Measurements from ENCODE around the gene PPP1CB. TPM values are rescaled to one million over a fixed set of nuclear protein-coding genes. Genes with fewer than 3 reads are reported as not detected.

The PPP1CB gene
- total RNA-seq, 1 experiment from 2014 or later = 190 TPM

DNA sequence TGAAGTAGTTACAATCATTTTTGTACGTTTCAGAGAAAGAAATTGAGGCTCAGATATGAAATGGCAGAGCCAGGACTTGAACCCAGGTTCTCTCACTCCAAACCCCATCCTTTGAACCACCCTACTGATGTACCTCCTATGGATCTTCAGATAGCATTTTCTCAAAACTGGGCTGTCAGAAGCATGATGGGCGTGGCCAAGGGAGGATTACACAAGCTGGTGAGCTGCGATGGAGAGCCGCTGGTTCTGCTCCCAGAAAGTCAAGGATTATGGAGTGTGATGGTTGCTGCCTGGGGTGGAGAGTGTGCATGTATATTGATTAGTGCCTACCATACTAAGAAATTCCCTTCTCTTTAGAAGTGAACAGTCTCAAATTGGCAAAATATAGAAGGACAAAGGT is 47.0 kb upstream of the PPP1CB start:
- peaks cover 17% of the 10 kb centered on the region for H3K9me3 Mint-ChIP-seq (ENCODE audit: unreplicated experiment)
- intact Hi-C loops (cut with micrococcal nuclease; ENCODE audit: unreplicated experiment) = no loop called here

GRCh38 chr2:28705751-28706440 is 45.7 kb upstream of the PPP1CB start:
- intact Hi-C loops (cut with micrococcal nuclease; ENCODE audit: unreplicated experiment) = no loop called here
- POLR2A ChIA-PET = no interaction called here
- H3K27ac Mint-ChIP-seq (ENCODE audit: unreplicated experiment) = no peak overlapping the region
- Histone ChIP-seq H3K4me3 (ENCODE audit: low read depth, low read length) (no peak overlapping the region), H3K27me3 (replicated peaks; ENCODE audit: control insufficient read depth, insufficient read depth, low read length) (no peaks in the 10 kb centered on the region), H3K9me3 (no peaks in the 10 kb centered on the region), H3K4me1 (peaks cover 7% of the 10 kb centered on the region; the same call in 1 of the 2 replicates), H3K36me3 (ENCODE audit: control insufficient read depth, insufficient read depth, low read length) (no peaks in the 10 kb centered on the region)
- no peaks in the 10 kb centered on the region for H3K4me1 Mint-ChIP-seq (ENCODE audit: low read depth, unreplicated experiment)
- BruUV-seq (replicated peaks) = no TSS peak
- CTCF ChIA-PET = interaction anchor here (0.6 kb wide), 1 partner anchor 112 kb away, joined by 3 read pairs; no protein-coding TSS in a partner anchor
- no peaks in the 10 kb centered on the region for H3K27me3 Mint-ChIP-seq (ENCODE audit: insufficient read depth, unreplicated experiment)
- H3K36me3 Mint-ChIP-seq (ENCODE audit: insufficient read depth, unreplicated experiment) = no peaks in the 10 kb centered on the region
- no peak for DNase-seq
- H3K9me3 Mint-ChIP-seq (ENCODE audit: unreplicated experiment) = peaks cover 17% of the 10 kb centered on the region
- no peak overlapping the region for H3K4me3 Mint-ChIP-seq (ENCODE audit: unreplicated experiment)
- TF ChIP-seq, protein P1, sequence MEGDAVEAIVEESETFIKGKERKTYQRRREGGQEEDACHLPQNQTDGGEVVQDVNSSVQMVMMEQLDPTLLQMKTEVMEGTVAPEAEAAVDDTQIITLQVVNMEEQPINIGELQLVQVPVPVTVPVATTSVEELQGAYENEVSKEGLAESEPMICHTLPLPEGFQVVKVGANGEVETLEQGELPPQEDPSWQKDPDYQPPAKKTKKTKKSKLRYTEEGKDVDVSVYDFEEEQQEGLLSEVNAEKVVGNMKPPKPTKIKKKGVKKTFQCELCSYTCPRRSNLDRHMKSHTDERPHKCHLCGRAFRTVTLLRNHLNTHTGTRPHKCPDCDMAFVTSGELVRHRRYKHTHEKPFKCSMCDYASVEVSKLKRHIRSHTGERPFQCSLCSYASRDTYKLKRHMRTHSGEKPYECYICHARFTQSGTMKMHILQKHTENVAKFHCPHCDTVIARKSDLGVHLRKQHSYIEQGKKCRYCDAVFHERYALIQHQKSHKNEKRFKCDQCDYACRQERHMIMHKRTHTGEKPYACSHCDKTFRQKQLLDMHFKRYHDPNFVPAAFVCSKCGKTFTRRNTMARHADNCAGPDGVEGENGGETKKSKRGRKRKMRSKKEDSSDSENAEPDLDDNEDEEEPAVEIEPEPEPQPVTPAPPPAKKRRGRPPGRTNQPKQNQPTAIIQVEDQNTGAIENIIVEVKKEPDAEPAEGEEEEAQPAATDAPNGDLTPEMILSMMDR (IDR thresholded peaks at IDR 0.05; ENCODE audit: insufficient read depth in 1 of 2, low read depth in 1 of 2, low read length in 1 of 2, severe bottlenecking in 1 of 2, unreplicated experiment in 1 of 2) = no peak

More for the DNA sequence above, 47.0 kb upstream of the PPP1CB start:
- H3K4me3 ChIP-seq (ENCODE audit: low read depth, low read length) = no peak overlapping the region
- TF ChIP-seq, protein P1 (IDR thresholded peaks at IDR 0.05; ENCODE audit: insufficient read depth in 1 of 2, low read depth in 1 of 2, low read length in 1 of 2, severe bottlenecking in 1 of 2, unreplicated experiment in 1 of 2) = no peak
- H3K4me1 ChIP-seq = peaks cover 7% of the 10 kb centered on the region; the same call in 1 of the 2 replicates
- H3K4me1 Mint-ChIP-seq (ENCODE audit: low read depth, unreplicated experiment) = no peaks in the 10 kb centered on the region
- ChIA-PET CTCF (no interaction called here), POLR2A (no interaction called here)
- H3K27me3 ChIP-seq (replicated peaks; ENCODE audit: control insufficient read depth, insufficient read depth, low read length) = no peaks in the 10 kb centered on the region
- DNase-seq = no peak
- H3K9me3 ChIP-seq = no peaks in the 10 kb centered on the region
- no peaks in the 10 kb centered on the region for H3K27me3 Mint-ChIP-seq (ENCODE audit: insufficient read depth, unreplicated experiment)
- no TSS peak for BruUV-seq (replicated peaks)
- no peak overlapping the region for H3K27ac Mint-ChIP-seq (ENCODE audit: unreplicated experiment)
- no peak overlapping the region for H3K4me3 Mint-ChIP-seq (ENCODE audit: unreplicated experiment)
- H3K36me3 ChIP-seq (ENCODE audit: control insufficient read depth, insufficient read depth, low read length) = no peaks in the 10 kb centered on the region
- no peaks in the 10 kb centered on the region for H3K36me3 Mint-ChIP-seq (ENCODE audit: insufficient read depth, unreplicated experiment)

- peaks cover 14% of the 10 kb centered on the region for H3K4me1 ChIP-seq
- Mint-ChIP-seq H3K36me3 (ENCODE audit: insufficient read depth, unreplicated experiment) (no peaks in the 10 kb centered on the region), H3K4me1 (ENCODE audit: low read depth, unreplicated experiment) (no peaks in the 10 kb centered on the region), H3K4me3 (ENCODE audit: unreplicated experiment) (no peak overlapping the region), H3K9me3 (ENCODE audit: unreplicated experiment) (peaks cover 17% of the 10 kb centered on the region), H3K27me3 (ENCODE audit: insufficient read depth, unreplicated experiment) (no peaks in the 10 kb centered on the region), H3K27ac (ENCODE audit: unreplicated experiment) (no peak overlapping the region)
- H3K9me3 ChIP-seq = no peaks in the 10 kb centered on the region
- DNase-seq = no peak
- ChIA-PET POLR2A (no interaction called here), CTCF (no interaction called here)
- H3K4me3 ChIP-seq (ENCODE audit: low read depth, low read length) = no peak overlapping the region
- TF ChIP-seq, protein P1 (IDR thresholded peaks at IDR 0.05; ENCODE audit: insufficient read depth in 1 of 2, low read depth in 1 of 2, low read length in 1 of 2, severe bottlenecking in 1 of 2, unreplicated experiment in 1 of 2) = no peak
- BruUV-seq (replicated peaks) = no TSS peak
- H3K36me3 ChIP-seq (ENCODE audit: control insufficient read depth, insufficient read depth, low read length) = no peaks in the 10 kb centered on the region
- no peaks in the 10 kb centered on the region for H3K27me3 ChIP-seq (replicated peaks; ENCODE audit: control insufficient read depth, insufficient read depth, low read length)
- intact Hi-C loops (cut with micrococcal nuclease; ENCODE audit: unreplicated experiment) = no loop called here
These were observed 44.0 kb upstream of the PPP1CB start for GRCh38 chr2:28707592-28707991.

Measured in Caco-2 (cell line).